ENCODE results near the gene RPS14. TPM values are rescaled to one million over a fixed set of nuclear protein-coding genes. Genes with fewer than 3 reads are reported as not detected.
A peak's percentile ranks its signal among the peaks of the same experiment; 100 is the strongest.

The RPS14 gene
- total RNA-seq, 4 donors from 2014 or later = 1,684 to 3,537 (median 3,314) TPM

- Histone ChIP-seq H3K27ac (no peak overlapping the region), H3K4me3 (no peak overlapping the region), H3K27me3 (no peaks in the 10 kb centered on the region), H3K36me3 (no peaks in the 10 kb centered on the region), H3K4me1 (peaks cover 31% of the 10 kb centered on the region), H3K9me3 (no peaks in the 10 kb centered on the region)
- no peak for DNase-seq (ENCODE audit: low spot score in 2 of 2)
- 63% methylated on average over 2 of the region's 2 CpGs for WGBS
- TF ChIP-seq EP300 (IDR thresholded peaks at IDR 0.05) (no peak), CTCF (IDR thresholded peaks at IDR 0.05) (no peak), POLR2A (IDR thresholded peaks at IDR 0.05) (no peak), POLR2AphosphoS5 (IDR thresholded peaks at IDR 0.05) (no peak)
Observed at GRCh38 chr5:150461231-150461630, 11.7 kb upstream of the RPS14 start.

GRCh38 chr5:150460781-150461180 is 11.2 kb upstream of the RPS14 start:
- WGBS = 73% methylated on average over 2 of the region's 2 CpGs
- H3K36me3 ChIP-seq = no peaks in the 10 kb centered on the region
- DNase-seq (ENCODE audit: low spot score in 2 of 2) = no peak
- peaks cover 31% of the 10 kb centered on the region for H3K4me1 ChIP-seq
- H3K4me3 ChIP-seq = no peak overlapping the region
- TF ChIP-seq POLR2A (IDR thresholded peaks at IDR 0.05) = no peak
- no peak for TF ChIP-seq POLR2AphosphoS5 (IDR thresholded peaks at IDR 0.05)
- TF ChIP-seq CTCF (IDR thresholded peaks at IDR 0.05) = no peak
- no peak for TF ChIP-seq EP300 (IDR thresholded peaks at IDR 0.05)
- H3K27me3 ChIP-seq = no peaks in the 10 kb centered on the region
- no peaks in the 10 kb centered on the region for H3K9me3 ChIP-seq
- no peak overlapping the region for H3K27ac ChIP-seq

- no peak overlapping the region for H3K27ac ChIP-seq
- H3K9me3 ChIP-seq = no peaks in the 10 kb centered on the region
- H3K4me3 ChIP-seq = no peak overlapping the region
- 16% methylated on average over 35 of the region's 36 CpGs for WGBS
- peak; percentile 89 to 91 for DNase-seq (ENCODE audit: low spot score in 2 of 2)
- H3K27me3 ChIP-seq = no peaks in the 10 kb centered on the region
- H3K4me1 ChIP-seq = peaks cover 14% of the 10 kb centered on the region
- no peak for TF ChIP-seq EP300 (IDR thresholded peaks at IDR 0.05)
- TF ChIP-seq CTCF (IDR thresholded peaks at IDR 0.05) = peak; percentile 62 to 92
- no peaks in the 10 kb centered on the region for H3K36me3 ChIP-seq
Observed at GRCh38 chr5:150458802-150459557, 9.4 kb upstream of the RPS14 start.

- 87% methylated on average over 16 of the region's 16 CpGs for WGBS
- no peak overlapping the region for H3K4me3 ChIP-seq
- H3K4me1 ChIP-seq = peaks cover 14% of the 10 kb centered on the region
- H3K9me3 ChIP-seq = no peaks in the 10 kb centered on the region
- H3K36me3 ChIP-seq = no peaks in the 10 kb centered on the region
- TF ChIP-seq POLR2AphosphoS5 (IDR thresholded peaks at IDR 0.05) = no peak
- H3K27me3 ChIP-seq = no peaks in the 10 kb centered on the region
- no peak overlapping the region for H3K27ac ChIP-seq
- DNase-seq (ENCODE audit: low spot score in 2 of 2) = no peak
Observed at GRCh38 chr5:150457562-150458240, 8.2 kb upstream of the RPS14 start.

DNA sequence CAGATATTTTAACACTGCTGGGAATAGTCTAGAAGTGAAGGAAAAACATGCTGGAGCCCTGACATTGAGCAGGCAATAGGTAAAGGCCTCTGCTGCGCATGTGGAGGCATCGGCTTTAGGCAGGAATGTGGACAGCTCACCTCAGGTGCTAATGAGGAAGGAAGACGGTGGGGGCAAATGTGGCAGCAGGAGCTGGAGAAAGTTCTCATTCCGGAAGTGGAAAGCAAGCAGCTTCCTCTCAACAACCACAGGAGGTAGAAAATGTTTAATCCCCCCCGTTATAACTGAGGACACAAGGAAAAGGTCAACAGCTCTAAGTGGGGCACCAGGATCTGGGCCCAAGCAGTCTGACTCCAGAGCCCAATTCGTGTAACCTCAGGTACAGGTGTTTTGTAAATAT is 7.6 kb upstream of the RPS14 start:
- Histone ChIP-seq H3K27ac (no peak overlapping the region), H3K4me3 (no peak overlapping the region), H3K4me1 (peaks cover 14% of the 10 kb centered on the region), H3K27me3 (no peaks in the 10 kb centered on the region), H3K9me3 (no peaks in the 10 kb centered on the region), H3K36me3 (no peaks in the 10 kb centered on the region)
- no peak for DNase-seq (ENCODE audit: low spot score in 2 of 2)
- 61% methylated on average over 6 of the region's 6 CpGs for WGBS
- TF ChIP-seq EP300 (IDR thresholded peaks at IDR 0.05) = no peak
- no peak for TF ChIP-seq POLR2AphosphoS5 (IDR thresholded peaks at IDR 0.05)
- no peak for TF ChIP-seq POLR2A (IDR thresholded peaks at IDR 0.05)
- TF ChIP-seq CTCF (IDR thresholded peaks at IDR 0.05) = no peak
